ENCODE data around the gene NANS.
"Not testable (repeated sequence)": the region's sequence is repeated elsewhere in the genome, so short reads cannot be mapped to it uniquely, and the experiment has no call there.

NANS gene

DNA sequence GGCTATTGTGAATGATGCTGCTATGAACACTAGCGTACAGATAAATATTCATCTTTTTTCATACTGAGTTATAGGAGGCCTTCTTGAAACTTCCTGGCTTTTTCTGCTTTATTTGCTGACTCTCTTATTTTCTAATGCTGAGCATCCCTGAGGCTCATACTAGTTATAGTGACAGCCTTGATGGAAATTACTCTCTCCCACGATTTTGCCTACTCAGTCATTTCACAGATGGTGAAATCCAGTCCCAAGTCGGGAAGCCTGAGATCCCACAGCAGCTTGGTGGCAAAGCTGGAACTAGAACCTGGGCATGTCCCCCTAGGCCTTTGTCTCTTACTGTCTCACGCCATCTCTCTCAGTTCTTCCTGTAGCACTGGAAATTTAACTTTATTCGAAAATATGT, 22.4 kb downstream of the NANS start:
- no peak for DNase-seq (ENCODE audit: low read depth)

DNA sequence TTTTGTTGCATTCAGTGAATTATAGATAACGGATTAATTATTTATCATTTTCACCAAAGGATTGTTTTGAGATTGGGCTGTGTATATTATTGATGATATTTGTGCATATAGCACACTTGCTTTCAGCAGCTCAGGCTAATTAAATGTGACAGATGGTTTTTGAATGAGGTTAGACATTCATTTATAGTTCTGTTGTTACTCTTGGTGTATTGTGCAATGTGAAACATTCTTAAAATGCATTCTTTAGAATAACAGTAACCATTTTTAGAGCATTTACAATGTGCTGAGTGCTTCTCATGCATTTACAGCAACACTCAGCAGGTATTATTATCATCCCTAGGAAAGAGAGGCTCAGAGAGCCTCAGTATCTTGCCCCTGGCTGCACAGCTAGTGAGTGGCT, 23.8 kb downstream of the NANS start:
- DNase-seq (ENCODE audit: low read depth): no peak

DNA sequence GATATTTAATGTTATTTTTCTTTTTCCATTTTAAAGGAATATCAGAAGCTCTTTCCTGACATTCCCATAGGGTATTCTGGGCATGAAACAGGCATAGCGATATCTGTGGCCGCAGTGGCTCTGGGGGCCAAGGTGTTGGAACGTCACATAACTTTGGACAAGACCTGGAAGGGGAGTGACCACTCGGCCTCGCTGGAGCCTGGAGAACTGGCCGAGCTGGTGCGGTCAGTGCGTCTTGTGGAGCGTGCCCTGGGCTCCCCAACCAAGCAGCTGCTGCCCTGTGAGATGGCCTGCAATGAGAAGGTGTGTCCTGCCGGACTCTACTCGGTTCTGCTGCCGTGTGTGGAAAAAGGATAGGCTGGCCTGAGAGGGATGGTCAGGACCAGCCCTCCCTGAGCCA, 24.2 kb downstream of the NANS start:
- no peak for DNase-seq (ENCODE audit: low read depth)

DNA sequence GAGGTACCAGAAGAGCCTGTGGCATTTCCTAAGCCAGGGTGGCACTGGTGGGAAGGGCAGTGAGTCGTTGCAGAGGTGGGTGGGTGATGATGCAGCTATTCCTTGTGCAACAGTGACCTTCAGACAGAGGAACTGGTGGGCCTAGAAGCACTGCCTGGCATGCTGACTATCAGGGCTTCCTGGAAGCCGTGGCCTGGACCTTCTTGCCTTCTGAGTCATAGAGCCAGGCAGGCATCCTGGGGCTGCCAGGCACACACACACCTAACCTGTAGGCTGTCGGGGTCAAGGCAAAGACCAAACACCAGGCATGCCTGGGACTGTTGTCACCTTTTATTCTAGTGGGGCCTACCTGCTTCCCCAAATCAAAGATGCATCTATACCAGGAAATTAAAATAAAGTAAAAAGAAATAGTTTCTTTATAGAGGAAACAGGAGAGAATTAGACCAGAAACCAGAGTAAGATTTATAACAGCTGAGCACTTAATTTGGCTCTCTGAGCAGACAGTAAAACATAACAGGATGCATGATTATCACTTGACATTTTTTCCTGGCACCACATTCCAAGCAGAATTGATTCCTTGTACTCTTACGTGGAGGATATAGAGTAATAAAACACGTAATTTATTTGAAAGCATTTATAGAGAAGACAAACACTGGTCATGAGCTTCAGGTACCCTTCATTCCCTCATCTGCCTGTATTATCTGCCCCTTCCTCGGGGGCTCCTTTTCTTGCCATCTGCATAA, 25.1 kb downstream of the NANS start:
- no peak for DNase-seq (ENCODE audit: low read depth)

DNA sequence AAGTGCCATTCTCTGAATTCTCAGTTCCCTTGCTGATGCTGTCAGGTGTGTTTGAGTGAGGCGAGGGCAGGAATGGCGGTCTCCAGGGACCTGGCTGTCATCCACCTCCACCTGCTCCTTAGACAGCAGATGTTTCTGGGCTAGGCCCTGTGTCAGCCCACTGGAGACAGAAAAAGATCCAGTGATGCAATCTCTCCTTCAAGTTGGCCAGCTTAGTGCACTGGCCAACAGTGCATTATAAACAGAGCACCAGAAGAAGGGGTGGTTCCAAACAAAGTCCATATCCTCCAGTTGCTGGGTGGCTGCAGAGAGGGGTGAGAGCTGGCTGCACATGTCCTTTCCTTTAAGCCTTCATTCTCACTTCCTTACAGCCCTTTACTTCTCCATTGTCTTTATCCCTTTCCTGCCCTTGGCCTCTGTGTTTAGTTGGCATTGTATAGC, 26.5 kb downstream of the NANS start:
- no peak for DNase-seq (ENCODE audit: low read depth)

DNA sequence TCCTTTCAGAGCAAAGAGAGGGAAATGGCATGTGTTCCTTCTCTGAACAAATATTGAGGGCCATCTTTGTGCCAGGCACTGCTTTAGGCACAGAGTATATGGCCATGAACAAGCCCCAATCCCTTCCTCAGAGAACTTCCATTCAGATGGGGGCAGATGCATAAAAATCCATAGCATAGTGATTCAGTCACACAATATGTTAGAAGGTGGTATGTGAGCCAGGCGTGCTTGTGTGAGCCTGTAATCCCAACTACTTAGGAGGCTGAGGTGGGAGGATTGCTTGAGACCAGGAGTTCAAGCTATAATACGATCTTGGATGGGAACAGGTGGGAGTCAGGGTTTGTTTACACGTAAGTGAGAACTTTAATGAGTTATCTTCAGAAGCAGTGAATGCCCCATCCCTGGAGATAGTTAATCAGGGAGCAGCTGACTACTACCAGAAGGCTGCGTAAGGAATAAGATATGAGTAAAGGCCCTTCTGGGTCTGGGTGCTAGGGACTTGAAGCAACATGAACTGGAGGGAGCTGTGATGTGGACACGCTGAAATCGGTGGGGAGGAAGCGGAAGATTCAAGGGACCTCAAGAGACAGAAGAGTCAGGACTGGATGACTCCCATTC, 27.1 kb downstream of the NANS start:
- no peak for DNase-seq (ENCODE audit: low read depth)

DNA sequence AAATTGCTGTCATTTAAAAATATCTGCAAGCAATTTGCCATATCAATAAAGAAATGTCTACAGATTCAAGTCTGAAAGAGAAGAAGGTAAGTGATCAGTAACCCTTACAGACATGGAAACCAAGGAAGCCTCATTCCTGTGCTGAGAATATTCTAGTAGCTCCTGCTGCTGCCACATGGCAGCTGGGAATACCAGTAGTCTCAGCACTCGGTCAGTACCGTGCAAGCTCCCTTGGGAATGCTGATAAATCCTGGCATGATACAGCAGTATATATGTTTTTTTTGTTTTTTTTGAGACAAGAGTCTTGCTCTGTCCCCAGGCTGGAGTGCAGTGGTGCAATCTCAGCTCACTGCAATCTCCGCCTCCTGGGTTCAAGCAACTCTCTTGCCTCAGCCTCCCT, 27.9 kb downstream of the NANS start:
- no peak for DNase-seq (ENCODE audit: low read depth)

DNA sequence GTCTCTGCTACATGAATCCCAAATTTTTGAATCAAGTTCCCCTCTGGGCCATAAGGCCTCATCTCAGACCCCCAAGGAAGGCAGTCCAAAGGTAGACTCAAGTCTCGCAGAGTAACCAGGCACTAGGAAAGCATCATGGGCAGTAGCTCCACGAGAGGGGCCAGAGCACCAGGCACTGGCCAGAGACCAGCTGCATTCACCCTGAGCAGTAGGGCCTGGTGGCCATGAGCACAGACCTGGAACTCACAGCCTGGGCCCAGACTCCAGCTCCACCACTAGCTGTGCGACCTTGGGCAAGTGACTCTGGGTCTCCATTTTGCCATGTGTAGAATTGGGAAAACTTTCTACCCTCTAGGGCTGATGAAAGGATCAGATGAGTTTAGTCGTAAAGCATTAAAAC, 28.5 kb downstream of the NANS start:
- DNase-seq (ENCODE audit: low read depth): no peak

DNA sequence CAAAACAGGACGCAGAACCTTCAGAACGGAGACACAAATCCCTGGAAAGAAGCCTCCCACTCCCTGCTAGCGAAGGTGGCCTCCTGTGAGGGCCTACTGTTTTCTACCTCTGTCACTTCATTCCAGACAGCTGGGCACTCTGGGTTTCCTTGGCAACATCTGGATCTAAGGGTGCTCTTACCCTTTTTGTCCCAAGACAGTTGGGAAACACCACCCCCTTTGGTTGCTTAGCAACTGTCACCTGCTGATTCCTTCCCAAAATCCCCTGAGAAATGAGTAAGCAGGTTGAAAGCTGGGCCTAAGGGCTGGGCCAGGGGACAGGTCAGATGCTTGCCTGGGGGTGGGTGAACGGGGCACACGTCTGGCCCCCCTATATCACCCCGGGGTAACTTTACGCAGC, 29.4 kb downstream of the NANS start:
- DNase-seq (ENCODE audit: low read depth): no peak

DNA sequence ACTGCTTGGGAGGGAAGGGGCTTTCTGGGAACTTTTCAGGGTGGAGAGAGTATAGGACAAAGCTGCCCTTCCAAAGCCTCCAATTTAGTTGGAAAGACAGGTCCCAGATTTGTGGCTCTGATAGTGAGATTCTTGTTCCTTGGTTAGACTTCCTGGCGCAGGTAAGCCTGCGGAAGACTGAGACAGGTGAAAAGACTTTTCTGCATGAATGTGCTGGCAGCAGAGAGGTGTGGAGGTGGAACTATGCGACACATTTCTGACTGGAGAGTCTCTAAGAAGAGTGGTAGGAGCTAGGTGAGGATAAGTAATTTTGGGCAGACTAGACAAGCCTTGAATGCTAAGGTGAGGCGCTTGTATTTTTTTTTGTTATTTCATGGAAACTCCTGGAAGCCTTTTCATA, 29.9 kb downstream of the NANS start:
- no peak for DNase-seq (ENCODE audit: low read depth)

DNA sequence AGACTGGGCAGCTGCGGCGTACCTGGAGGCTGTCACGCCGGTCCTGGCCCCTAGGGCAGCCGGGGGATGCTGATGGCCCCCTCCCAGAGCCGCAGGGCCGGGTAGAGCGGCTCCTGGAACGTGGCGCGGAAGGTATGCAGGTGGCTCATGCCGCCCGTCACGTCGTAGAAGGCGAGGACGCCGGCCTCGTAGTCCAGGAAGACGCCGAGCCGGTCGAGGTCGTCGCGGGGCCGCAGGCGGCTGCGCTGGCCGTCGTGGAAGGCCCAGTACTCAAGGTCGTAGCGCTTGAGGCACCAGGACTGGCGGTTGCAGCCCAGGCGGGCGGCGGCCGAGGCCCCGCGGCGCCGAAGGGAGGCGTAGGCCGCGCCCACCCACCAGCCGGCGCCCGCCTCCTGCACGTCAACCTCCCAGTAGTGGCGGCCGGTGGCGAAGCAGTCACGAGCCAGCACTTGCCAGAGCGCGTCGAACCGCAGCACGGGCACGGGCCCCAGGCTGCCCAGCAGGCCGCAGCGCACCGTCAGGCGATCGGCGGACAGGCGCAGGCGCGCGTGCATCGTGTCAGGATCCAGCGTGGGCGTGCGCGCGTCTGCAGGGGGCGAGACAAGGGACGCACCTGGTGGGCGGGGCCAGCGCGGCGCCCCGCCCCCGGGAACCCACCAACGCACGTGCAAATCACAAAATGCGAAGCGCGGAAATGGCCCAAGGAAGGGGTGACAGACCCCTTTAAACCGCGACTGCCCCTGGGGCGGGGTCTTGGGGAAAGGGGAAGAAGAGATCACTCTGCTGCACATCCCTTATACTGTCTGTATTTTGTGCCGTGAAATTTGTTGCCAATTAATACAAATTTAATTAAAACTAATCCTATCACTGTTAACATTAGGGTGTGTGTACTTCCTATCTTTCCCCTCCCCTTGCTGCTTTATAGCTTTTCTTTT, 31.2 kb downstream of the NANS start:
- DNase-seq (ENCODE audit: low read depth): no peak

DNA sequence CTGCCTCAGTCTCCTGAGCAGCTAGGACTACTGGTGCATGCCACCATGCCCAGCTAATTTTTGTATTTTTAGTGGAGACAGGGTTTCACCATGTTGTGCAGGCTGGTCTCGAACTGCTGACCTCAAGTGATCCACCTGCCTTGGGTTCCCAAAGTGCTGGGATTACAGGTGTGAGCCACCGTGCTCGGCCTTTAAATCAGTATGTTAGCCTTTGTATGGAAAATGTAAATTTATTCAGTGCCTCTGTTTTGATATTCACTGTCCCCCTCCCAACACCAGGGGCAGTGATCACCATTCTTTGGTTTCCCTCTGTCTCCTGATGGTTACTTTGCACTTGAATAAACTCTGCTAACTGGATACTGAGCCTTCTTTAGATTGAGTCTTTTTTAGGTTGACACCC, 34.1 kb downstream of the NANS start:
- not testable (repeated sequence) for DNase-seq (ENCODE audit: low read depth)

DNA sequence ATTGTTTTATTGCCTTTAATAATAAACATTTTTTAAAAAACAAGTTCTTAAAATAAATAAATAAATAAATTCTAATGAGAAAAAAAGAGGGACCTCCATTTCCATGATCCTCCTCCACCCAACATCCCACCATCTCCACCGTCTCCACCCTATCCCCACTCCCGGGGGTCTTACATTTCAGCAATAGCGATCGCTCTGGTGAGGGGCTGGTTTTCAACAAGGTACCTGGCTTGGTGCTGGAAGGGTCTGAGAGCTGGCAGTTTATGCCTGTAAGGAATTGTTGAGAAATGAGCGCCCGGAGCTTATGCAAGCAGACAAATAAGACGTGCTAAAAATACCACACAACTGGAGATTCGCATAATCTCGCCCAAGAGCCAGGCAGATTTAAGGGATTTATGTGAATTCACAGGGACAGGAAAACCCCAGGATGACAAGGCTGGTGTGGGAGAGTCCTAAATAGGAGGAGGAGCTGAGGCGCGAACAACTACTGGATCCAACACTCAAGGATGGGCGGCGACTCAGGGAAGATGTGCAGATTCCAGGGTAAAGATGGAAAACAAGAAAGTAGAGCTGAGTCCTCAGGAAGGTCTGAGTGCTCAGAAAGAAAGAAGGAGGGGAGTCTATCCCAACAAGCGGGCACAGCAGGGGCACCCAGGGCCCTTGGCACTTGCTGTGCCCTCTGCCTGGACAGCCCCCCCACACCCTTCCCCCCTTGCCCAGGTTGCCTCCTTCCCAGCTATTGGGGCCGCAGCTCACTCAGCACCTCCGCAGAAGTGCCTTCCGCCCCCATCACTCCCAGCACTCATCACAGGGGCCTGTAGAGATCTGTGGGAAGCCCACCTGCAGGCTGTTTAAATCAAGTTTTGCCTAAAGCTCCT, 35.4 kb downstream of the NANS start:
- no peak for DNase-seq (ENCODE audit: low read depth)

DNA sequence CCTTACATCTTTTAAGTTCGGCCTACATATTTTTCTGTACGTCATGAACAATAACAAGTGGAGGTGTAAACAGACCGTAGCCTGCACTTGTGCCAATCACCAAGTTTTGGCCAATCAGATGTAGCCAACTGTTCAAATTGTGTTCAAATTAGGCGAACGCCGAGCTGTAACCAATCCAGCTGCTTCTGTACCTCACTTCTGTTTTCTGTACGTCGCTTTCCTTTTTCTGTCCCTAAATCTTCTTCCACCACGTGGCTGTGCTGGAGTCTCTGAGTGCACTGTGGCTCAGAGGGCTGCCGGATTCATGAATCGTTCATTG, 36.0 kb downstream of the NANS start:
- DNase-seq (ENCODE audit: low read depth): no peak

DNA sequence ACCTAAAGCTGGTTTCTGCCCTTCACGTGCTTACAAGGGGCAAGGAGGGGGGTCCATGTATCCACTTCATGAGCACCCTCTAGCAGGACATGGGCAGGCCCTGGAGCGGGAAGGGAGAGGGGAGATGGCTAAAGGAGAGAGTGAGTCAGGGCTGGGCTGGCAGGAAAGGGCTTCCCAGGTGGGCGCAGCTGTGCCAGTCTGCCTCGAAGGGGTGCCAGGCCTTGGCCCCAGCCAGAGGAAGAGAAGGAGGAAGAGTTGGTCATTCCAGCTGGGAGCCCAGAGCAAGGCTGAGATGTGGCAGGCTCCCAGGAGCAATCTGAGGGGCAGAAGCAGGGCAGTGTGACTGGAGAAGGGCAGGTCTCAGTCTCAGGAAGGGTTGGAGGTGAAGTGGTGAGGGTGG, 37.8 kb downstream of the NANS start:
- no peak for DNase-seq (ENCODE audit: low read depth)

DNA sequence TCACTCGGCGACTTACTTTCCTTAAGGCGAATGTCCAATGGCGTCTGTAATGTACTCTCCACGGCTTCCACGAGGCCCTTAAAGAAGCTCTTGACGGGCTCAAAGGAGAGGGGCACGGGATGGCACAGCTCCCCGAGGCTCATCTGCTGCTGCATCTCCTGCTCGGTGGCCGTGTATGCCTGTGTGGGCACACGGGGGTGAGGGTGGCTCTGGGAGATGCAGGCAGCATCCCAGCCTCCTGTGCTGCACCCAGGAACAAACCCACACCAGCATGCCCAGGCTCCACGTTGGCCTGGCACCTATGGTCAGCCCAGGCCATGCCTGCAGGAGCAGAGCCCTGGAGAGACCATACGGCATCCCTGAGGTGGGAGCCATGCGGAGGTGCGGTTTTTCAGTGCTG, 38.3 kb downstream of the NANS start:
- no peak for DNase-seq (ENCODE audit: low read depth)

DNA sequence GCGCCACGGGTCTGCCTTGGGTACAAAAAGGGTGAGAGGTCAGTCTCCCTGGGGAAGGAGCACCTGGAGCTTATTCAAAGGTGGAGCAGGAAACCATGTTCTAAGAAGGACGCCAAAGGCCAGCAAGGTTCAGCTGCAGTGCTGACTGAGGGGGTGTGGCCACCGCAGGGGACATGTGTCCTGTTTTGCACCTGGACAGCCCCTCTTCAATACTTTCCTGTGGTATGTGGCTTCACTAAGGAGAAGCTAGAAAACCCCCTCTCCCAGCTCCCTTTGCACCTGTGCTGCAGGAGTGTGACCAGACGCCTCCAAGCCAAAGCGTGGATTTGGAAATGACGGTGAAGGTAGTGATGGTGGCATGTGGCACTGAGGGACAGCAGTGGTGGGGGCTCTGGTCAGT, 38.9 kb downstream of the NANS start:
- DNase-seq (ENCODE audit: low read depth): no peak

DNA sequence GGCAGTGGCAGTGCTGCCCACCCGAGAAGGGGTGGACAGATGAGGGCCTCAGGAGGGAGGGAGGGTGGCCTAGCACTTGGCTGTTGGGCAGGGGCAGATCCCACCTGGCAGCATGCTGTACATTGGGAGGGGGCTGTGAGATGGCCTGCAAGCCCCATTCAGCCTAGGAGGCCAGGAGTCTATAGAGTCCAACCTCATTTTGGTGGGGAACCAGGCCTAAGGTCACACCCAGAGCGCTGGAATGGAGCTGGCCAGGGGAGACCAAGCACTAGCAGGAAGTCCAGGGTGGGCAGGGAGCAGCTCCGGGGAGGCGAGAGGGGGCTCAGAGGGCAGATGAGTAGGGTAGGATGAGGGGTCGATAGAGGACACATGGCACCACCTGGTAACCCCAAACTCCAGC, 39.6 kb downstream of the NANS start:
- DNase-seq (ENCODE audit: low read depth): no peak

DNA sequence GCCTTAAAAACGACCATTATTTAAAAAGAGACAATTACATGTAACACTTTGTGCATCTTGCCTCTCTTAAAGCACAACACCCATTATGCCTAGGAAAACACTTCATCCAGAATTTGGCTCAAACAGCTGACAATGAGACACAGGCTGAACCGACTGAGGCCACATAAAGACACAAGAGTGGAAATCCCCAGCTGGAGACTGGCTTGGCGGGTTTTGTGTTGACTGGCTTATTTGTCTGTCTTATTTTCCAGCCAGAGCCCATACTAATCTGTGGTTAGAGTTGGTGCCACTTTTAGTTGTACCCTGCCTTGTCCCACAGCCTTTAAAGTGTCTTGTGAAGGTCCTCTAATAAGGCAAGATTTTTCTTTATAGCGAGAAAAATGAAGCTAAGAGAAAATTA, 41.3 kb downstream of the NANS start:
- no peak for DNase-seq (ENCODE audit: low read depth)

DNA sequence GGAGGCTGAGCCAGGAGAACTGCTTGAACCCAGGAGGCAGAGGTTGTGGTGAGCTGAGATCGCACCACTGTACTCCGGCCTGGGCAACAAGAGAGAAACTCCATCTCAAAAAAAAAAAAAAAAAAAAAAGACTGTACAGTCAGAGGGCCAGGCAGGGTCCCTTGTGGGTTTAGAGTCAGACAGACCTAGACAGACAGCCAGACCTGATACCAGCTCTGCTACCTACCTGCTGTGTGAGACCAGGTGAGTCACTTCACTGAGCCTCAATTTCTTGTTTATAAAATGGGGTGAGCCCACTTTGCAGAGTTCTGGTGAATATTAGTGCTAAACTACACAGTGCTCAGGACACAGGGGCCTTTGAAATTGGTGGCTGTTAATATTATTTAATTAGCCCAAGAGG, 42.8 kb downstream of the NANS start:
- no peak for DNase-seq (ENCODE audit: low read depth)

DNA sequence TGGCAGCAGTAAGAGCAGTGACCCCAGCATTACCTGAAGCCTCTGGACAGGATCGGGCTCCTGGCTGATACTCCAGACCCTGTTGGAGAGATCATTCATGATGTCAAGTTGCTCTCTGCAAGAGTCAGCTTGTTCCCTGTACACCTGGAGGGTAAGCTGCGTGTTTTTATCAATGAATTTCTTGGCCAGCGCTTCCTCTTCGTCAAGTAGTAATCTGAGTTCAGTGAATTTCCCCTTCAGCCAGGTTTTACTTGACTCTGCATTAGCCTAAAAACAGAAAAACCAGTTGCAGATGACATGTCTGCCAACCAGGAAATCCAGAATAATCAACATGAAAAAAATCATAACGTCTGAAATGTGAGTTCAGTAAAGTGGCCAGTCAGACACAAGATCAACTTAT, 43.4 kb downstream of the NANS start:
- DNase-seq (ENCODE audit: low read depth): no peak

DNA sequence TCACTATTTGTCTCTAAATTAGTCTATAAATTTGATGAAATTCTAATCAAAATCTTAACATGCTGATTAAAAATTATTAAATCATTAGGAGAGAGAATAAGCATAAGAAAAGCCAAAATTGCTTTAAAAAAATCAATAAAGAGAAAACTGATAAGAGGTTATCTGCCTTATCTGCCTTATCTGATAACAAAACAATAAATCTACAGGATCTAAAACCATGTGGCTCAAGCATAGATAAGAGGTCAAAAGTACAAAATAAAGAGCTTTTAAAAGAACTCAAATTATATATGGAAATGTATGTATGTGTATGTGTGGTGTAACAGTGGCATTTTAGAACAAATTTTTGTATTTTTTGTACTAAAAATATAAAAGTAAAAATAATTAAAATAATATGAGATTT, 43.9 kb downstream of the NANS start:
- no peak for DNase-seq (ENCODE audit: low read depth)

Data from non-pigmented ciliary epithelial cell (primary cell).